Stimulated activated CD8-positive, alpha-beta memory T cell treated with anti-CD3 and anti-CD28 coated beads, Interleukin-15, amount 100 ng/mL, for 48 hours (primary cell): Measurements from ENCODE around the gene ATP6V1C2.
"Not testable (repeated sequence)": the region's sequence is repeated elsewhere in the genome, so short reads cannot be mapped to it uniquely, and the experiment has no call there.

Source experiments
- DNase-seq, 2 donors: peaks; one replicate each; pipeline ENCODE4 v3.0.0-alpha.2; 2020; ENCODE audit warnings: low read depth in 2 of 2

The ATP6V1C2 gene

GRCh38 chr2:10813163-10814138 is 92.0 kb downstream of the ATP6V1C2 start:
- not testable (repeated sequence) for DNase-seq

GRCh38 chr2:10814142-10814541 is 92.7 kb downstream of the ATP6V1C2 start:
- DNase-seq: no peak

- DNase-seq: no peak
These were observed 93.3 kb downstream of the ATP6V1C2 start for GRCh38 chr2:10814571-10815331.

- DNase-seq: no peak
These were observed 96.0 kb downstream of the ATP6V1C2 start for GRCh38 chr2:10817413-10817812.

GRCh38 chr2:10818305-10818704 is 96.9 kb downstream of the ATP6V1C2 start:
- not testable (repeated sequence) for DNase-seq

GRCh38 chr2:10818984-10819383 is 97.6 kb downstream of the ATP6V1C2 start:
- DNase-seq: no peak

GRCh38 chr2:10819714-10820314 is 98.4 kb downstream of the ATP6V1C2 start:
- DNase-seq: no peak

GRCh38 chr2:10820562-10820961 is 99.1 kb downstream of the ATP6V1C2 start:
- no peak for DNase-seq

GRCh38 chr2:10820978-10821695 is 99.7 kb downstream of the ATP6V1C2 start:
- DNase-seq: no peak

- DNase-seq: no peak
These were observed 102.8 kb downstream of the ATP6V1C2 start for GRCh38 chr2:10824191-10824590.

GRCh38 chr2:10826026-10826425 is 104.6 kb downstream of the ATP6V1C2 start:
- DNase-seq: no peak

- DNase-seq: no peak
These were observed 105.2 kb downstream of the ATP6V1C2 start for GRCh38 chr2:10826625-10827024.

GRCh38 chr2:10828346-10828745 is 106.9 kb downstream of the ATP6V1C2 start:
- no peak for DNase-seq

- DNase-seq: no peak
These were observed 107.9 kb downstream of the ATP6V1C2 start for GRCh38 chr2:10829299-10829698.

- DNase-seq: no peak
These were observed 108.8 kb downstream of the ATP6V1C2 start for GRCh38 chr2:10830203-10830602.

- DNase-seq: no peak
These were observed 109.4 kb downstream of the ATP6V1C2 start for GRCh38 chr2:10830641-10831399.

GRCh38 chr2:10831400-10831985 is 110.1 kb downstream of the ATP6V1C2 start:
- no peak for DNase-seq

GRCh38 chr2:10832203-10832936 is 110.9 kb downstream of the ATP6V1C2 start:
- DNase-seq: peak; percentile 66 to 70

- DNase-seq: no peak
These were observed 111.6 kb downstream of the ATP6V1C2 start for GRCh38 chr2:10833021-10833420.
